Activated T-helper 1 cell treated with Interleukin-2 at 50 U/mL for 16 hours (primary cell): ENCODE data around the gene GRIN3B.
A peak's percentile ranks its signal among the peaks of the same experiment; 100 is the strongest.

Experiments
- DNase-seq: peaks from one replicate; pipeline ENCODE4 v3.0.0-alpha.2; 2020; ENCODE audit warnings: low read depth

GRIN3B gene

GRCh38 chr19:964761-965694 lies 35.2 kb upstream of the GRIN3B start:
- DNase-seq, result no peak

GRCh38 chr19:966485-967088 lies 33.6 kb upstream of the GRIN3B start:
- DNase-seq, result no peak

DNA sequence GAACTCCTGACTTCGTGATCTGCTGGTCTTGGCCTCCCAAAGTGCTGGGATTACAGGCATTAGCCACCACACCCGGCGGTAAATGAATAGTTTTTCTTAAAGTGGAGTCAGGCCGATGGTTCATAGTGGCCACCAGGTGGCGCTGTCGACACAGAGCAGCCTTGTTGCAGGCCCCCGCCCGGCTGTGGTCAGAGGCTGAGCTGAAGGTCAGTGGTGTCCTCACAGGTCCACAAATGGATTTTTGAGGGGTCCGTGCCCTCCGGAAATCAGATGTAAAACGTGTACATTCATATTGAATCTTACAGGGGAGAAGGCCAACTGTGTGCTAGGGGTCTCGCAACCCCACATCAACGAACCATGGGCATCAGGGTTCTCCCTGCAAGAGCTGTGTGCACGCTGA lies 29.5 kb upstream of the GRIN3B start:
- DNase-seq, result no peak

- no peak for DNase-seq
These were observed 28.4 kb upstream of the GRIN3B start for GRCh38 chr19:971795-972194.

GRCh38 chr19:972281-972680 lies 27.9 kb upstream of the GRIN3B start:
- DNase-seq, result no peak

- DNase-seq, result no peak
These were observed 26.3 kb upstream of the GRIN3B start for GRCh38 chr19:973726-974563.

DNA sequence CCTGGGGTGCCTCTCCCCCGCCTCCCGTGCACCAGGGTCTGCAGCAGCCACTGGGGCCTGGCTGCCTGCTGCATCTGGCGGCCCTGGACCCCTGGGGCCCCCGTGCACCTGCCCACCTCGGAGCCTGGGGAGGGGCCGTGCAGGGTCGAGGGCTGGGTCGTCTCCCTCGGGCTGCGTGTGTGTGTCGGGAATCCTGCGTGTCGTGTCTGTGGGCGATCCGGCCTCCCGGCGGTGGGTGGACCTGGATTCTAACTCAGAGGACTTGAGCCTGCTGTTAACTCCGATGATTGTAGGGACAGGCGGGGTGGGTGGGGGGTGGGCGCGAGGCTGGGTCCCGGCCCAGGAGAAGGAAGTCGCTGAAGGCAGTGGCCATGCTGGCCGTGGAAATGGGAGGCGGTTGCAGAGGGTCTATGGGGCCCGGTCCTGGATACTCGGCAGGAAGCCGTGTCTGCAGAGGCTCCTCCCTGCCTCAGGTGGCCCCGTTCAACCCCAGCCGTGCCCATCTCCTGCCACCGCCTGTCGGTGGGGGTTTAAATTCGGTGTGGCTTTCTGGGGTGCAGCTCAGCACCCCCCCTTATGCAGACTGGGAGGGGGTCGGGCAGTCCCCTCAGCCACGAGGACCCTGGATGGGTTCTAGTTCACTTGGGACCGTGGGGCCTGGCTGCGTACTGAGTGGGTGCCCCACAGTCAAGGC lies 25.5 kb upstream of the GRIN3B start:
- no peak for DNase-seq

- DNase-seq, result no peak
These were observed 23.7 kb upstream of the GRIN3B start for GRCh38 chr19:976476-976875.

GRCh38 chr19:977058-977464 lies 23.2 kb upstream of the GRIN3B start:
- no peak for DNase-seq

DNA sequence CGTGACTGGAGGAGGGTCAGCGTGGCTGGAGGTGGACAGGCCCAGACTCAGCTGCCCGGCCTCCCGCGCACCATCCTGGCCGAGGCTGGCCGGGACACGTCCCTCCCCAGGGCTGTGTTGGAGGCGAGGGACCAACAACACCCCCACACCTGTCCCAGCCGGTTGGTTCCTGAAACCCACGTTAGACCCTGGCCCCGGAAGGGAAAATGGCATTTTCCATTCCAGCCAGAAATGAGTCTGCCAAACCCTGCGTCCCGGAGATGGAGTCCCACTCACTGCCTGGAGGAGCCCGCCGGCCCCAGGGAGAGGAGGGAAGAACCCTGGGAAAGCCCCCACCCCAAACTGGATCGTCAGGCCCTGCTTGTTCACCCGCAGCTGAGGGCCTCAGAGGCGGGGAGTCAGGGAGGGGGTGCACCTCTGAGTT lies 20.9 kb upstream of the GRIN3B start:
- no peak for DNase-seq

DNA sequence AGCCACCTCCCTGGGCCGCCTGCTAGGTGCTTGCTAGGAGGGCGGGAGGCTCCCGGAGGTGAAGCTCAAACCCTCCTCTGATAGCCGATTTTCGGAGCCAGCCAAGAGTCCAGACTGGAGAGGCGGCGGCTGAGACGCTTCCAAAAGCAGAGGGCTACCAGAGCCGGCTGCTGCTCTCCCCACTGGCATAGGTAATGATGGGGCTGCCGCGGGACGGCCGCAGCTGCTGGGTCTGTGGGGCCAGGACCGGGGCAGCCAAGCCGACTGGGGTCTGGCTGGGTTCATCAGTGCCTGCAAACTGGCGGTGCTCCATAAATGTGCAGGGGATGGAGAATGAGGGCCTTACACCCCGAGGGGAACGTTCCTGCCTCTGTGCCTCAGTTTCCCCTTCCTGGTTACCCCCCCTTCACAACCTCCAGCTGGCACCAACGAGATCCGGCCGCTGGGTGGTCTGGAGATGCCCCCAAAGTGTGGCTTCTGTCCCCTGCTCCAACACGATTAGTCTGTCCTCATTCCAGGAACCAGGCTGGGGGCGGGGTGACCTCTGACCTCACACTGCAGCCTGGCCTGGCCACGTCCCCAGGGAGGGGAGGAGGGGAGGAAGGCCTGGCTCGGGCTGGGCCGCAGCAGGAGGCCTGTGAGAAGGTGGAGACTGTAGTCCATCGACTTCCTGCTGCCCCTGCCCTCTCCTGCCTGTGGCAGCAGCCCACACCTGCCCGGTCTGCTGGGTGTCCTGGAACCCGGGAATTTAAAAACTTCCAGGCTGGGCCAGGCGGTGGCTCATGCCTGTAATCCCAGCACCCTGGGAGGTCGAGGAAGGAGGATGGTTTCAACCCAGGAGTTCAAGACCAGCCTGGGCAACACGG lies 19.9 kb upstream of the GRIN3B start:
- DNase-seq, result no peak

DNA sequence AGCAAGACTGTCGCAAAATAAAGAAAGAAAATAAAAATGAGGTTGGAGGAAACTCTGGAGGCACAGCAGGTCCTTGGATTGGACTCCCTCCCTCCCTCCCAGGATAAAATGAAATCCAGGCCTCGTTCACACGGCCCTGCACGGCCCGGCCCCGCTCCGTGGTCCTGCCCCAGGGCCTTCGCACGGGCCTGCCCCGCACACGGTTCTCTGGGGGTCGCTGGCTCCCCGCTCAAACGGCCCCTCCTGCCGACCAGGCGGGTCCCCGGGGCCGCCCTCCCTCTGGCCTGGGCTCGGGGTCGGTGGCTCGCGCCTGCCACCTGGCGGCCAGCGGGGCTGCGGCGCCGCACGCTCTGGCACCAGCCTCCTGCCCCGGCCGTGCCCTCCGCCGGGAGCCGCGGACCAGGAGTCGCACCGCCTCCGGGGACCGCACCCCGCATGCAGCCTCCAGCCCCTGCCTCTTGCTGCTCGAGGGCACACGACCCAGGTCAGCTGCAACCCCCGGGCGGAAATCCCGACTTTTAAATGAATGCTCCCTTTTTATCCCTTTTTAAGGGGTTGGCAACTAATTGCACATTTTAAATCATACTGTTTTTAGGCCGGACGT lies 17.6 kb upstream of the GRIN3B start:
- peak; percentile 68 for DNase-seq

DNA sequence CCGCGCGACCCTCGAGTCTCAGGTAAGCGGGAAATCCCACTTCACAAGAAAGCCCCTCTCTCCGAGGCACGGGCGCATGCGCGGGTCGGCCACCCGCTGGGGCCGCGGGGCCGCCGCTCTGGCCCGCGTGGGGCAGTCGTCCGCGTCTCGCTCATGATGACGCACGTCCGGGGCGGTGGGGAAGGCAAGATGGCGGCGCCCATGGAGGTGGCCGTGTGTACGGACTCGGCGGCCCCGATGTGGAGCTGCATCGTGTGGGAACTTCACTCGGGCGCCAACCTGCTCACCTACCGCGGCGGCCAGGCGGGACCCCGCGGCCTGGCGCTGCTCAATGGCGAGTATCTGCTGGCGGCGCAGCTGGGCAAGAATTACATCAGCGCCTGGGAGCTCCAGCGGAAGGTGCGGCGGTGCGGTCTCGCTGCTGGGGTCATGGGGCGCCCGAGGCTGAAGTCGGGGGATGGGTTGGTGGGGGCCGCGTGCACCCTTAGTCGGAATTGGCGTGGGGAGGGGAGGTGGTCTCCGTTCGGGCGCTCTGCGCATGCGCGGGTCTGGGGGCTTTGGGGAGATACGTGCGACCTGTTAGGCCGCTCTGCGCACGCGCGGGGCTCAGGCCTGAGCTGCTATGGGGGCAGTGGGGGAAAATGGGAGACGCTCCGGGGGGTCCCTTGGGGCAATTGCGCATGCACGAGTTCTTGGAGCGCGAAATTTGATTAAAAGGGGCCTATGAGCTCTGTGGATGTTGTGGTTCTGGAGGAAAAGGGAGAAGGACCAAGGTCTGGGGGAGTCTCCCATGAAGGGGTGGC lies 15.9 kb upstream of the GRIN3B start, which contains the start of gene WDR18:
Gene WDR18 (plus strand): TSS at position 181 of the 803 bp plus-strand sequence. CDS start 9 bp downstream, at position 190.
- DNase-seq, result peak; percentile 80

DNA sequence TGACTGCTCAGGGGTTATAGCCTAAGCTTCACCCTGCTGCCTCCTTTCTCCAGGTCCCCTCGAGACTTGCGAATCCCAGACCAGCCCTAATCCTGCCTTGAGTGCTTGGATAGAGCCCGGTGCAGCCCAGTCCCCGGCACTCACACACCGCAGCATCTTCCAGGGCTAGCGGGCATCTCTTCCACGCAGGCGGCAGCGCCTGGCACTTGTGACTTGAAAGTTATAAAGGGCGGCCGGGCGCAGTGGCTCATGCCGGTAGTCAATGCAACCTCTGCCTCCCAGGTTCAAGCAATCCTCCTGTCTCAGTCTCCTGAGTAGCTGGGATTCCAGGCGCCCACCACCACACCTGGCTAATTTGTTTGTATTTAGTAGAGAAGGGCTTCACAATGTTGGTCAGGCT lies 14.1 kb upstream of the GRIN3B start:
- DNase-seq, result no peak

GRCh38 chr19:988081-988480 lies 12.1 kb upstream of the GRIN3B start:
- no peak for DNase-seq

GRCh38 chr19:988510-988909 lies 11.7 kb upstream of the GRIN3B start:
- no peak for DNase-seq

DNA sequence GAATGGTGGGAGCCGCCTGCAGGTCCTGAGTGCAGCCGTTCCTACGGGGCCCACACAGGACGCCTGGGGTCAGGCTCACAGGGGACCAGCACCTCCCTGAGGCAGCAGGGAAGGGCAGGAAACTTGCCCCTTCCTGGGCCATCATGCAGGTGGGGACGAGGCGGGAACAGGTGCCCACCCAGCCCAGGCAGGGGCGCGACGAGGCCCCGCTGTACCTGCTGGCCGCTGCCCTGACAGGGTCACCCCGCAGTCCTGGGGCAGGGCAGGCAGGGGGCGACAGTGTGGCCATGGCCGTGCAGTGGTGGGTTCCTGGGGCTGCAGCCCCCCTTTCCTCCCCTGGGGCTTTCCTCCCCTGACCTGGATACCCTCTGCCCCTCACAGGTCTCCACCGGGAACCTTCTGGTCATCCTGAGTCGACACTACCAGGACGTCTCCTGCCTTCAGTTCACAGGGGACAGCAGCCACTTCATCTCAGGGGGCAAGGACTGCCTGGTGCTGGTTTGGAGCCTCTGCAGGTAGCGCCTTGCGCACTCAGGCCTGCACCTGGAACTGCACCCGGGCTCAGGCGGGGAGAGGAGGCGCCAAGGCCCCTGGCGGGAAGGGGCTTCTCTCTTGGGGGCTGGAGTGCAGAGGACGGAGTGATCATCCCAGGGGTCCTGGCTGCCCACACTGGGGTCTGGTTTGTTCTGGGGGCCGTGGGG lies 10.7 kb upstream of the GRIN3B start:
- no peak for DNase-seq

GRCh38 chr19:990119-990571 lies 10.1 kb upstream of the GRIN3B start:
- no peak for DNase-seq

DNA sequence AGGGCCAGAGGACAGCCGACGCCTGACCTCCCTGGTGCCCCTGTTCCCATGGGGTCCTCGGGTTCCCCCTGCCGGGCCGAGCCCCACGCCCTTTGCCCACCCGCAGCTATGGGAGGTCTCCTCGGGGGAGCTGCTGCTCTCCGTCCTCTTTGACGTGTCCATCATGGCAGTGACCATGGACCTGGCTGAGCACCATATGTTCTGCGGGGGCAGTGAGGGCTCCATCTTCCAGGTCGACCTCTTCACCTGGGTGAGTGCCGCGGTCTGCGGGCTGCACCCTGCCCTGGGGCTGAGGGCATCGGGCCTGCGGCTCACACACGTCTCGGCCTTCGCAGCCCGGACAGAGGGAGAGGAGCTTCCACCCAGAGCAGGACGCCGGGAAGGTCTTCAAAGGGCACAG lies 9.5 kb upstream of the GRIN3B start:
- DNase-seq, result no peak
